GM18909 (cell line): ENCODE measurements around the gene CDK5RAP3.
"Not testable (repeated sequence)": the region's sequence is repeated elsewhere in the genome, so short reads cannot be mapped to it uniquely, and the experiment has no call there.

Source experiments
- ATAC-seq: cut with Tn5 transposase; IDR thresholded peaks from one replicate; pipeline ENCODE4 v1.9.1; 2021; ENCODE audit warnings: mild to moderate bottlenecking; ENCODE audit not compliant: unreplicated experiment, poor library complexity

Gene CDK5RAP3

DNA sequence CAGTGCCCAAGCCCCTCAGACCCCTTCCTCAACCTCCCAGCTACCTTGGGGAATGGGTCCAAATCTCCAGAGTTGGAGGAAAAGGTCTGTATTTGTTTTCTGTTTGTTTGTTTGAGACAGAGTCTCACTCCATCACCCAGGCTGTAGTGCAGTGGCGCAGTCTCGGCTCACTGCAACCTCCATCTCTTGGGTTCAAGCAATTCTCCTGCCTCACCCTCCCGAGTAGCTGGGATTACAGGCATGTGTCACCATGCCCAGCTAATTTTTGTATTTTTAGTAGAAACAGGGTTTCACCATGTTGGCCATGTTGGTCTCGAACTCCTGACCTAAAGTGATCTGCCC lies 46.9 kb downstream of the CDK5RAP3 start:
- not testable (repeated sequence) for ATAC-seq

DNA sequence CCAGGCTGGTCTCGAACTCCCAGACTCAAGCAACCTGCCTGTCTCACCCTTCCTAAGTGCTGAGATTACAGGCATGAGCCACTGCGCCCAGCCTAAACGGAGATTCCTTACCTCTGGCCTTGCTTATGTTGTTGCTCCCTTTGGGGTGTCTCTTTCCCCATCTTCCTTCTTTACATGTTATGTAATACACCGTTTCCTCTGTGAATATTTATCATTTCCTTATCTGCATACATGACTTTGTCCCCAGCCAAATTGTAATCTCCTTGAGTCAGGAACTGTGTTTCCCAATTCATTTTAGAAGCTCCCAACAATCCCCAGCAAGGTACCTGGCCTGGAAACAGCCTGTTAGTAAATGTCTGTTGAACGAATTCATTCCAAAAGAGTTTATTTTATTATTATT lies 51.0 kb downstream of the CDK5RAP3 start:
- ATAC-seq = no peak

DNA sequence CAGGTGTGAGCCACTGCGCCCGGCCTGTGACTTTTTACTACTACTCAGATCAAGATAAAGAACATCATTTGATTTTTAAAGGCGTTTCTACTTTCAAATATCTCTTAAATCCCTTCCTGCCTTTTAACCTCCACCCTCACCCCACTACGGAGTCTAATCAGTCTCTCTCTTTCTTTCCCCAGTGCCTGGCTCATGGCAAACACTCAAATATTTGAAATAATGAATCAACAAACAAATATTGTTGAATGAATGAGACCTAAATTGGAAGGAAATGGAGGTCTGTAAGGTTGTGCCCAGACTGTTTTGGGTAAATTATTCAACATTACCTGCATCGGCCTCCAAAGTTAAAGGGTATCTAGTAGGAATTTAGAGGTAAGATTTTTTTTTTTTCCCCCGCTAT lies 52.0 kb downstream of the CDK5RAP3 start:
- ATAC-seq = no peak

DNA sequence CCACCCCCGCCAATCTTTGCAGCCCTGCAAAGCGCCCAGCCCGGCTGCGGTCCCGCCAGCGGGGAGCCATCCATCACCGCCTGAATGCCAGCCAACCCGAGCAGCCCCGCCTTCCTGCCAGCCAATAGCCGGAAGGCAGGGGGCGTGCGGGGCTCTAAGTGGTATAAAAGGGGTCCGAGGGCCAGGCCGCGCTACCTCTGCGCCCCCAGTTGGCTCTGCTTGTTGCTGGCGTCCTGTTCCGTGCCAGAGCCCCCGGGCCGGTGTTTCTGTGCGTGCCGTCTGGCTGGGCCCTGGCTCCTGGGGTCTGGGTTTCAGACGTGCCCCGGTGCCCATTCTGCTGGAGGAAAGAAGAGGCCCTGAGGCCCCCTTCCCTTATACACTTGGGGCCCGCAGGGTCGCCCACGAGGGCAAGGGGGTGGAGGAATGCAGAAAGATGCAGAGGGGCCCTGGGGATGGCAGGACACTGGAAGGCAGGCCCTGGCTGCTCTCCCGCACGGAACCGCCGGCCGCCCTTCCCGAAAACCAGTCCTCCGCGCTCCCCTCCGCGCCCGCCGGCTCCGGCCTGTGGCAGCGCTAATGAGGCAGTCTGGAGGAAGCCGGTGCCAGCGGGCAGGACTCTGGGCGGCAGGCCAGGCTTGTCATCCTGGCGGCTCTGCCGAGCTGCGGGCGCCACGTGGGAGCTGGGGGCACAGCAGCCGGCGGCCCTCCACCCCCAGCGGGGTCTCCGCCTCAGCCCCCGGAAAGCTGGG lies 52.7 kb downstream of the CDK5RAP3 start:
- no peak for ATAC-seq

DNA sequence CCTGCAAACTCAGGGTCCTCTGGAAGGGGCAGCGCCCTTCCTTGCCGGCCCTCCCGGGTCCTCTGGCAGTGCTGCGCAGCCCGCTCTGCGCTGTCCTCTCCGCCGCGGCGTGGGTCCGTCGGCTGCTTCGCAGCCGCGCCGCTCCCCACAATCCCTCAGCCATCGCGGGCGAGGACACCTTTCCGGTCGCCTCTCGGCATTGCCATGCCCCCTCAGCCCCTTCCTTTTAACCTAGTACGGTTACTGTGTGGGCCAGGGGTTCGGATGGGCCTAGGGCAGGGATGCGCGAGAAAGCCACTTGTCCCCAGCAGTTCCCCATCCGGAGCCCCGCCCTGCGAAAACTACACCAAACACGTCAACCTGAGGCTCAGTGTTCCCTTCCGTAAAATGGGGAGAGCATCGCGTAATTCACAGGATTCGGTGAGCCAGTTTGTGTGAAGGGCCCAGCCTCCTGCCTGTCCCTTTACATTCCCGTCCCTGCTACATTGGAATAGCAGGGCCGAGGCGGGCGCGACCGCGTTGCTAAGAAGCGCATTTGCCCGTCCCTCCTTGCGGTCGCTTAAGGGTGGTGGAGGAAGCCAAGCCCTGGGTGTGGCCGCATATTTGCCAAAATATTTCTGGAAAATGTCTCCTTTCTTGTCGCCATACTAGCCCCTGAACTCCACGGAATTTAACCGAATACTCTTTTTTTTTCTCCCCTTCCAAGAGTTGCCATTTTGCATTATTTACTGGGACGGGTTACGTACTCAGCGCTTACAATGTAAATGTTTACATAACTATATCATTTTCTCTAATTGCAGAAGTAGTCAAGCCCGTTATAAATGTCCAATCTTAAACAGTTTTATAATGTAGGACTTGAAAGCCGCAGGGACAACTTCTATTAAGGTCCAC lies 53.5 kb downstream of the CDK5RAP3 start:
- ATAC-seq = no peak

DNA sequence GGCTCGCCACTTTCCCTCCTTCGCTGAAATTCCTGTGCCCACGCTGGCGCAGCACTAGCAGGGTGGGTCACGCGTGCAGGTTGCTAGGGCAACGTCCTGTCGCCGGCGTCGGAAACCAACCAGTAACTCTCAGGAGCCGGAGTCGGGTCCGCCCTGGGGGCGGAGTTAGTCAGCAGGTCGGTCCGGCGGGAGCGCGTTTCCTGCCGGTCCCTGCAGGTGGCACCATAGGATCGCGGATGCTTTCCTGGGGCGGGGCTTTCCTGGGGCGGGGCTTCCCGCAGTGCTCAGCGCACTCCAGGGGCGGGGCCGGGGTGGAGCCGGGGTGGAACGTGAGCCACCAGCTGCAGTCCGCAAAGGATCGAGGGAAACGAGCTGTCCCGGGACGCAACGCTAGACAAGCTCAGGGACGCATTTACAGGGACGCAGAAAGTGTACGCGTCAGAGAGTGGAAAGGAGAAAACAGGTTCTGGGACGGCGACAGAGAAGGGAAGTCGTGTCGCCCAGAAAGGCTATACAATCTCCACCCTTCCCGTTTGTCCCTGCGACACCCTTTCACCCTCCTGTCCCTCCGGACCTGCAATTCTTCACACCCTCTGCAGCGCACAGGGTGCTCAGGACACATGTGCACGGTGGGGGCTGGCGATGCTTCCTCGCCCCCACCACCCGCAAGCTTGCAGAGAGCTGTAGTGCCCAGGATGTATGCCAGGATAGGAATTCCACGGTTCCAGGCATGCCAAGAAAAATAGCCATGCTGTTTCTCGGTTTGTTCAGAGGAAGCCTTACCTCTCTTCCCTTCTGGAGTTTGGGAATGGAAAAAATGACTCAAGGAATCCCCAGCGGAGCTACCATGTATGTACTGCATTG lies 54.4 kb downstream of the CDK5RAP3 start:
- ATAC-seq = peak; percentile 82

DNA sequence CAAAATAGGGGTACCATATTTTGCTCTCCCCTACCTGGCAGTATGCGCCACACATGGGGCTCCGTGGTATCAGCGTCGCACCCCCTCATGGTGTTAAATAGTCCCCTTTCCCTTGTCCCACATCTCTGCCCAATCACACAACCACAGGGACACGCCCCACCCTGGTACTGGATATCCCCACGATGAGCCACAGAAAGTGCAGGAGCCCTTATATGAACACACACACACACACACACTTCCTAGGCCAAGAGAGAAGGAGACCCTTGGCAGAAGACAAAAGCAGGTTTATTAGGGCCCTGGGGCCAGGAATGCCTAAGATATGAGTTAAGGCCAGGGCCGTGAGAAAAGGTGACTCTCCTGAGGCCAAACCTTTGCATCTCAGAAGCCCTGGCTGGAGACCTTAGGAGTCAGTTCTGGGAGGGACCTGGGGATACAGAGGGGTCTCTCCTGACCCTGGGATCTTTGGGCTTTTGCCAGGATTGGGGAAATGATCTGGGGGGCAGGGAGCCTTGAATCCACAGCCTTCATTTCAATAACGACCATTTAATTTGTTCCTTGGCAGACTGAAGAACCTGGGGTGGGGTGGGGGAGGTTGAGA lies 55.1 kb downstream of the CDK5RAP3 start:
- ATAC-seq = no peak

DNA sequence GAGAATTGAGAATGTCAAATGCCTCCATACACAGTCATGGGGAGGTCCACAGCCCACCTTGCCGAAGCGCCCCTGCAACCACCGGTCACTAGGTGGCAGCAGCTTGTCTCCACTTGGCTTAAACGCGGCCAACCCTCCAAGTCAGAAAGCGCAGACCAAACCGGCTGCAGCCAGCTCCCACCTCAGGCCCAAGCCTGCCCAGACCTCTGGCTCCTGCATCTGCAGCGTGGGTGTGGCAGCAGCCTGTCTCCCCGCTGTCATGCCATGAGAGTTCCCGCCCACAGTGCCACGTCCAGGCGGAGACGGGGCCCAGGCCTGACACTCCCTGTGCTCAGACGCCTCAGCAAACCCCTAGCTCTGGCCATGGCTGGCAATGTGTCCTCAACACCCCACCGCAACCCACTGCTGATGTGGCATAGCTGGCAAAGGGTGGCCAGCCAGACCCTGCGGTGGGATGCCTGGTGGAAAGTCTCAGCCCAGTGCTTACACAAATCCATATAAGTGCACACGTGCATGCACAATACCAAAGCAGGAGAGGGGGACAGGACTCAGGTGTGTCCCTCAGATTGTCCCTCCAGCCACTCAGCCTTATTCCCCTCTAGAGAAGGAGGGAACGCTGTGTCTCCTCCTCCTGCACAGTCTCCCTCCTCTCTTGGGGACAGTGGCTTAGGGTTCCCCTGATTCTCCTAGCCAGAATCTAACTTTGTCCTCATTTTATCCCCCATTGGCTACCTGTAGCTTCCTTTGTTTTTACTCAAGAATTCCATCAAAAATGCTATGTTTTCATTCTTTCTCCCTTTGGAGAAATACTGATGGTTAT lies 55.8 kb downstream of the CDK5RAP3 start:
- peak; percentile 37 for ATAC-seq

DNA sequence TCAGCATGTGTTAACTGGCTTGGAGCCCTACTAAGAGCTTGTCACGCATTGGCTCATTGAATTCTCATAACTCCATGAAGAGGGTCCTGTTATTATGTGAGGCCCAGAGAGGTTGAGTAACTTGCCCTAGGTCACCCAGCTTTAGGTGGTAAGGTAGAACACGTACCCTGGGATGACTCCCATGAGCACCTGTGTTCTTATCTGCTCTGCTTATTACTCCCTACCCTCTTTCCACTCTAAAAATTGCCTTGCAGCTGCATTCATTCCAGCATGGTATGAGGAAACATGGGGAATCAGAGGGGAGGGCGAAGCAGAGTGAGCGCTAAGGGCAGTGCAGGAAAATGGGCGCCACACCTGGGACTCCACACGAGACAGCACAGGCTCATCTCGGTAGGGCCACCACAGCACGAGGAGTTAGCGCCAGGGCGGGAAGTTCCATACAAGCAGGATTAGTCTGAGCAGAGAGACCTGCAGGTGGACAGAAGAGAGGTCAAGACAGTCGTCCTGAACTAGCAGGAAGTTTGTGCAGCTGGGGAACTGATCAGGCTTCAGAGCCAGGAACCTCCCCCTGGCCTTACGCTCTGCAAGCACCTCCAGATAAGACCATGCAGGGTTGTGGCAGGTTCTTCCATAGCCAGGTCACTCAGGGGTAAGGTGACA lies 56.5 kb downstream of the CDK5RAP3 start:
- ATAC-seq = no peak

DNA sequence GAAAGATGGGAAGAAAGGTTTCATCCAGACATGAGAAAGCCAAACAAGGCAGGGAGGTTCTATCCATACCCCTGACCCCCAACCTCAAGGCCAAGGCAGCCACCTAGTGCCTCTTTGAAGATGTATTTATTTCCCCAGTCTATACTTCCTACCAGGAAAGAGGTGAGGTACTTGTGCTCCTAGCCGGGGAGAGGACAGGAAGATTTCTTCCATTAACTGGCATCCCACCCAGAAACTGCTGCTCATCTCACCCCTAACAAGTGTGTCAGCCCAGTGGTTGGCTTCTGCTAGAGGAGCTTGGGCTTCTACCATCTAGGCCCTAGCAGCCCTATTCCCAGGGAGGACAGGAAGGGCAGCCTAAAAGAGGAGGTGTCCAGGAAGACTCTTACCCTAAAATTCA lies 57.8 kb downstream of the CDK5RAP3 start:
- ATAC-seq = no peak

DNA sequence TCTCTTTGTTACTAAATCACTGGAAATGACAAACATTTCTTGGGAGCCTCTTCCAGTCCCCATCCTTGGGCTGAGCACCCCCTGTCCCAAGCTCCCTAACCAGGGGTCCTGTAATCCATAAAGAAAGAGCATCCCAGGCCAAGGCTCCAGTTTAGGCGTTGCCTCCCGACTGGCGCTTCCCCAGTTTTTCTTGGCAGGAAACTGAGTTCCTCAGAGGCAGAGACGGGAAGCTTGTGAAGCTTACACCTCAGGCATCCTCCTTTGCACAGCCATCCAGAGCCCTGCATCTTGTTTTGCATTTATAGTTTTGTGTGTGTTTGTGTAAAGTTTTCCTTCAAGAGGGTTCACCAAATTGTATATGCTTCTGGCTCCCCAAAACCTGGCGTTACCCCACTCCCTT lies 59.6 kb downstream of the CDK5RAP3 start:
- ATAC-seq = no peak
